NK-92 (cell line): ENCODE results near the gene RIMBP2.

Experiments
- DNase-seq: peaks from one replicate; lab custom pipeline; 2025; ENCODE audit not compliant: unreplicated experiment; lab: John Stamatoyannopoulos, UW

The RIMBP2 gene

GRCh38 chr12:130573766-130574165, 142.3 kb downstream of the RIMBP2 start:
- no peak for DNase-seq

- DNase-seq, result no peak
Observed at GRCh38 chr12:130573235-130573634, 142.9 kb downstream of the RIMBP2 start.

- DNase-seq, result no peak
Observed at GRCh38 chr12:130572553-130572952, 143.5 kb downstream of the RIMBP2 start.

- no peak for DNase-seq
Observed at GRCh38 chr12:130571734-130572133, 144.4 kb downstream of the RIMBP2 start.

- DNase-seq, result no peak
Observed at GRCh38 chr12:130571089-130571488, 145.0 kb downstream of the RIMBP2 start.

- no peak for DNase-seq
Observed at GRCh38 chr12:130569521-130569920, 146.6 kb downstream of the RIMBP2 start.

- DNase-seq, result no peak
Observed at GRCh38 chr12:130568501-130568900, 147.6 kb downstream of the RIMBP2 start.

GRCh38 chr12:130568041-130568440, 148.1 kb downstream of the RIMBP2 start:
- no peak for DNase-seq

- no peak for DNase-seq
Observed at GRCh38 chr12:130566446-130567155, 149.5 kb downstream of the RIMBP2 start.

GRCh38 chr12:130565189-130565588, 150.9 kb downstream of the RIMBP2 start:
- DNase-seq, result no peak

GRCh38 chr12:130563323-130563722, 152.8 kb downstream of the RIMBP2 start:
- no peak for DNase-seq

- DNase-seq, result no peak
Observed at GRCh38 chr12:130562716-130563115, 153.4 kb downstream of the RIMBP2 start.

- DNase-seq, result no peak
Observed at GRCh38 chr12:130560321-130560720, 155.8 kb downstream of the RIMBP2 start.

- no peak for DNase-seq
Observed at GRCh38 chr12:130559806-130560205, 156.3 kb downstream of the RIMBP2 start.

GRCh38 chr12:130557886-130558765, 158.0 kb downstream of the RIMBP2 start:
- DNase-seq, result no peak

GRCh38 chr12:130557201-130557600, 158.9 kb downstream of the RIMBP2 start:
- no peak for DNase-seq

GRCh38 chr12:130556486-130557055, 159.5 kb downstream of the RIMBP2 start:
- DNase-seq, result no peak

GRCh38 chr12:130555628-130556485, 160.2 kb downstream of the RIMBP2 start:
- no peak for DNase-seq

GRCh38 chr12:130555221-130555620, 160.9 kb downstream of the RIMBP2 start:
- DNase-seq, result no peak

GRCh38 chr12:130552483-130552996, 163.6 kb downstream of the RIMBP2 start:
- no peak for DNase-seq

- DNase-seq, result no peak
Observed at GRCh38 chr12:130549361-130549760, 166.7 kb downstream of the RIMBP2 start.
